ENCODE results near the gene CRTAP.
"Not testable (repeated sequence)": the region's sequence is repeated elsewhere in the genome, so short reads cannot be mapped to it uniquely, and the experiment has no call there.

CRTAP gene

DNA sequence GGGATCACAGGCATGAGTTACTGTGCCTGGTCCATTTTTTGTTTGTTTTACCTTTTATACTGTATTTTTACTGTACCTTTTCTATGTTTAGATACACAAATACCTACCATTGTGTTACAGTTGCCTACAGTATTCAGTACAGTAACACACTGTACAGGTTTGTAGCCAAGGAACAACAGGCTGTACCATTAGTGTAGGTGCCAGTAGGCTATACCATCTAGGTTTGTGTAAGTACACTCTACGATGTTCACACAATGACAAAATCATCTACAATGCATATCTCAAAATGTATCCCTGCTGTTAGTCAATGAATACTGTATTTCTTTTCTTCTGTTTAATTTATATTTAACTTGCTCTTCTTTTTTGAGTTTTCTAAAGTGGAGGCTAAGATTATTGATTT lies 67.8 kb downstream of the CRTAP start:
- not testable (repeated sequence) for DNase-seq

DNA sequence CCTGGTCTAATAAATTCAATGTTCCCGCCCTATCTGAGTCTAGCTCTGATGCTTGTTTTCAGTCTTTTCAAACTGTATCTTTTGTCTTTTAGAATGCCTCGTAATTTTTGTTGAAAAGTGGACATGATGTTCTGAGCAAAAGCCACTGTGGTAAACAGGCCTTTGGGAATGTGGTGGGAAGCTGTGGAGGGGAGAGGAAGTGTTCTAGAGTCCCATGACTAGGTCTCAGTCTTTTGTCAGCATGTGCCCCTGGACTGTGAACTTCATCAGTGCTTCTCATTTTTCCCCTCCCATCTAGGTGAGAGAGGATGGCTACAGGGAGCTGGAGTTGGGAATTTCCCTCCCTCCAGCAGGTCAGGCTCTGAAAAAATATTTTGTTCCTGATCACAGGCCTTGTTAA lies 71.0 kb downstream of the CRTAP start:
- no peak for DNase-seq

- DNase-seq: no peak
Observed at GRCh38 chr3:33186524-33187367, 72.9 kb downstream of the CRTAP start.

GRCh38 chr3:33187368-33187634 lies 73.5 kb downstream of the CRTAP start:
- DNase-seq: no peak

GRCh38 chr3:33194303-33194702 lies 80.5 kb downstream of the CRTAP start:
- DNase-seq: no peak

DNA sequence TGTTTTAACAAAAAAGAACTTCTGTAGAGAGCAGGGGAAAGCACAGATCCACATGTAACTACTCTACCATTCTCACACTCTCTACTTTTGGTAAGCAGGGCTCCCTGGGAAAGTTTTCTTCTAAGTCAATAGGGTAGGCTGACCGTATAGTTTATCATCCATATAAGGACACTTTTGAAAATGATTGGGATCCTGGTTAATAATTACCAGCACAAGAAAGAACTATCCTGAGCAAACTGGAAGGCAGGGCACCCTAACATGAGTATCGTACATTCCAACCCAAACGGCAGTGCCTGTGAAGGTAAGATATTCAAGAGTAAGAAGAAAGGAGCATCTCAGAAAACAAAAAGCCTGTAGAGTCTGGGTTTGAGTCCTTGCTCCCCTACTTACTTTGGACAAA lies 82.7 kb downstream of the CRTAP start:
- no peak for DNase-seq
